Aorta (tissue), 5 donors: ENCODE results near the gene MED7. TPM values are rescaled to one million over a fixed set of nuclear protein-coding genes. Genes with fewer than 3 reads are reported as not detected.

Source experiments
- ATAC-seq: fragments of 200-7000 bp; cut with Tn5 transposase; one replicate; pipeline ENCODE4 v1.9.1; 2022; ENCODE audit warnings: moderate library complexity; ENCODE audit not compliant: low FRiP score
- DNase-seq, 2 donors: peaks; one replicate each; pipeline ENCODE4 v3.0.0-alpha.2; 2020
- H3K27ac ChIP-seq, 2 donors: one replicate each; pipeline ENCODE4 v1.5.1; 2013; ENCODE audit warnings: low read length in 2 of 2, mild to moderate bottlenecking in 2 of 2, moderate library complexity in 2 of 2, control low read depth in 1 of 2, inconsistent platforms in 1 of 2, low read depth in 1 of 2
- H3K27me3 ChIP-seq, 2 donors: one replicate each; pipeline ENCODE4 v1.6.1; 2013; ENCODE audit warnings: control low read depth in 1 of 2, low read length in 1 of 2, mild to moderate bottlenecking in 1 of 2, moderate library complexity in 1 of 2; ENCODE audit not compliant: insufficient read depth in 2 of 2, control insufficient read depth in 1 of 2
- H3K36me3 ChIP-seq, 2 donors: one replicate each; pipeline ENCODE4 v1.6.1; 2013; ENCODE audit warnings: control low read depth in 1 of 2, low read length in 1 of 2, mild to moderate bottlenecking in 1 of 2; ENCODE audit not compliant: insufficient read depth in 2 of 2, control insufficient read depth in 1 of 2
- H3K4me1 ChIP-seq, 2 donors: one replicate each; pipeline ENCODE4 v1.6.1; 2013; ENCODE audit warnings: low read length in 2 of 2, control low read depth in 1 of 2, mild to moderate bottlenecking in 1 of 2, moderate library complexity in 1 of 2; ENCODE audit not compliant: insufficient read depth in 2 of 2, control insufficient read depth in 1 of 2
- H3K4me3 ChIP-seq, 2 donors: one replicate each; pipeline ENCODE4 v1.5.1; 2013; ENCODE audit warnings: low read length in 2 of 2, control low read depth in 1 of 2, mild to moderate bottlenecking in 1 of 2
- H3K9me3 ChIP-seq: one replicate; pipeline ENCODE4 v1.6.1; 2013; ENCODE audit warnings: mild to moderate bottlenecking, low read length; ENCODE audit not compliant: control insufficient read depth
- WGBS, 2 donors: extraction: QIAGEN DNeasy Blood & Tissue Kit; methylation state at CpG; one replicate each; pipeline ENCODE4 v1.1.7; 2013; 5-methylcytosine and 5-hydroxymethylcytosine counted together
- intact Hi-C, 2 donors: fragments of 100-400 bp; cut with DNase I; formaldehyde crosslinking; loops; one replicate each; pipeline versions ENCODE4 v1.14.2 to v1.15.0; 2022
- polyA plus RNA-seq, 2 donors: library from polyadenylated mRNA; stranded (reverse); fragments of 200-250 nt; gene quantifications; one replicate each; pipeline ENCODE4 v1.2.3, GENCODE V29; 2013
- total RNA-seq, 2 donors: library from RNA; stranded (reverse); fragmentation: NEBNext Ultra II Directional; extraction: Animal tissue kit (Norgen Biotek cat#: 25700); gene quantifications; one replicate each; pipeline ENCODE4 v1.2.1, GENCODE V29; 2021
- donor health status: healthy with polysubstance abuse.
- donor health status: Bipolar disorder and iron deficiency.
- donor health status: DM: no; HTN: no; CAD: no.
- donor health status: DM: no; HTN: no; CAD: no.
- donor health status: DM: yes; HTN: yes; CAD: no.

Gene MED7
- total and polyA plus RNA-seq, 4 donors, result 10.5 to 14.7 (median 12.7) TPM

GRCh38 chr5:157180374-157181264, 38.0 kb upstream of the MED7 start, which contains the start of gene ITK:
Gene ITK (plus strand): TSS chr5:157180840. CDS start chr5:157180978, 138 bp downstream.
- Histone ChIP-seq H3K9me3 (peaks cover 6% of the 10 kb centered on the region), H3K27ac (no peak within 1 kb of the TSS), H3K4me1 (no peaks in the 10 kb centered on the region), H3K27me3 (no peaks in the 10 kb centered on the region), H3K4me3 (no peak within 1 kb of the TSS), H3K36me3 (no peaks in the 10 kb centered on the region)
- DNase-seq (no peak), ATAC-seq (no peak)
- intact Hi-C loops, result no loop called here
- WGBS, 2 donors, result 75 to 77% methylated on average over 8 of the region's 8 CpGs

- H3K27ac ChIP-seq, result no peak overlapping the region
- WGBS, 2 donors, result 69 to 91% methylated on average over 3 of the region's 3 CpGs
- intact Hi-C loops, result no loop called here
- no peak overlapping the region for H3K4me3 ChIP-seq
- no peaks in the 10 kb centered on the region for H3K4me1 ChIP-seq
- H3K36me3 ChIP-seq, result no peaks in the 10 kb centered on the region
- DNase-seq (no peak), ATAC-seq (no peak)
- H3K9me3 ChIP-seq, result no peaks in the 10 kb centered on the region
- H3K27me3 ChIP-seq, result no peaks in the 10 kb centered on the region
Measured at GRCh38 chr5:157178966-157179365, 36.3 kb upstream of the MED7 start.

- Histone ChIP-seq H3K27ac (no peak overlapping the region), H3K9me3 (no peaks in the 10 kb centered on the region), H3K27me3 (no peaks in the 10 kb centered on the region), H3K4me3 (no peak overlapping the region), H3K36me3 (no peaks in the 10 kb centered on the region), H3K4me1 (no peaks in the 10 kb centered on the region)
- ATAC-seq (no peak), DNase-seq (no peak)
- 72 to 75% methylated on average over 6 of the region's 6 CpGs for WGBS, 2 donors
- intact Hi-C loops, result no loop called here
Measured at GRCh38 chr5:157177953-157178352, 35.3 kb upstream of the MED7 start.

- Histone ChIP-seq H3K4me1 (no peaks in the 10 kb centered on the region), H3K27me3 (no peaks in the 10 kb centered on the region), H3K9me3 (no peaks in the 10 kb centered on the region), H3K4me3 (no peak overlapping the region), H3K36me3 (no peaks in the 10 kb centered on the region), H3K27ac (no peak overlapping the region)
- intact Hi-C loops, result no loop called here
- DNase-seq (no peak), ATAC-seq (no peak)
- WGBS, 2 donors, result 90 to 95% methylated on average over 8 of the region's 8 CpGs
Measured at GRCh38 chr5:157175071-157175612, 32.5 kb upstream of the MED7 start.

- Histone ChIP-seq H3K9me3 (no peaks in the 10 kb centered on the region), H3K4me3 (no peak overlapping the region), H3K36me3 (no peaks in the 10 kb centered on the region), H3K27ac (no peak overlapping the region), H3K4me1 (no peaks in the 10 kb centered on the region), H3K27me3 (no peaks in the 10 kb centered on the region)
- intact Hi-C loops, result no loop called here
- ATAC-seq (no peak), DNase-seq (no peak)
- 61 to 62% methylated on average over 2 of the region's 2 CpGs for WGBS, 2 donors
Measured at GRCh38 chr5:157172403-157172802, 29.7 kb upstream of the MED7 start.

- Histone ChIP-seq H3K27ac (no peak overlapping the region), H3K4me1 (no peaks in the 10 kb centered on the region), H3K36me3 (no peaks in the 10 kb centered on the region), H3K9me3 (no peaks in the 10 kb centered on the region), H3K27me3 (no peaks in the 10 kb centered on the region), H3K4me3 (no peak overlapping the region)
- DNase-seq (no peak), ATAC-seq (no peak)
- intact Hi-C loops, result no loop called here
- 93 to 95% methylated on average over 5 of the region's 5 CpGs for WGBS, 2 donors
Measured at GRCh38 chr5:157168286-157168685, 25.6 kb upstream of the MED7 start.

- Histone ChIP-seq H3K27ac (no peak overlapping the region), H3K4me1 (no peaks in the 10 kb centered on the region), H3K36me3 (no peaks in the 10 kb centered on the region), H3K9me3 (no peaks in the 10 kb centered on the region), H3K4me3 (no peak overlapping the region), H3K27me3 (no peaks in the 10 kb centered on the region)
- no peak for DNase-seq
- ATAC-seq, result no peak
- intact Hi-C loops, result no loop called here
- WGBS, 2 donors, result 16 to 27% methylated on average over 4 of the region's 4 CpGs
Measured at GRCh38 chr5:157167214-157167621, 24.6 kb upstream of the MED7 start.

- Histone ChIP-seq H3K4me1 (no peaks in the 10 kb centered on the region), H3K4me3 (no peak within 1 kb of the TSS), H3K27me3 (no peaks in the 10 kb centered on the region), H3K27ac (no peak within 1 kb of the TSS), H3K36me3 (no peaks in the 10 kb centered on the region), H3K9me3 (no peaks in the 10 kb centered on the region)
- intact Hi-C loops, result no loop called here
- ATAC-seq (no peak), DNase-seq (no peak)
- WGBS, 2 donors, result 92% methylated on average over 7 of the region's 7 CpGs
Measured at GRCh38 chr5:157166214-157167213, 23.8 kb upstream of the MED7 start, which contains the start of gene GARIN3. Gene GARIN3 (minus strand): TSS chr5:157166264. CDS start chr5:157166168, 96 bp downstream.
